AG20443 (cell line): ENCODE results near the gene CHTF18.

Source experiments
- DNase-seq: peaks from one replicate; pipeline ENCODE4 v3.0.0; 2012; ENCODE audit warnings: low spot score, mixed read lengths

Gene CHTF18

DNA sequence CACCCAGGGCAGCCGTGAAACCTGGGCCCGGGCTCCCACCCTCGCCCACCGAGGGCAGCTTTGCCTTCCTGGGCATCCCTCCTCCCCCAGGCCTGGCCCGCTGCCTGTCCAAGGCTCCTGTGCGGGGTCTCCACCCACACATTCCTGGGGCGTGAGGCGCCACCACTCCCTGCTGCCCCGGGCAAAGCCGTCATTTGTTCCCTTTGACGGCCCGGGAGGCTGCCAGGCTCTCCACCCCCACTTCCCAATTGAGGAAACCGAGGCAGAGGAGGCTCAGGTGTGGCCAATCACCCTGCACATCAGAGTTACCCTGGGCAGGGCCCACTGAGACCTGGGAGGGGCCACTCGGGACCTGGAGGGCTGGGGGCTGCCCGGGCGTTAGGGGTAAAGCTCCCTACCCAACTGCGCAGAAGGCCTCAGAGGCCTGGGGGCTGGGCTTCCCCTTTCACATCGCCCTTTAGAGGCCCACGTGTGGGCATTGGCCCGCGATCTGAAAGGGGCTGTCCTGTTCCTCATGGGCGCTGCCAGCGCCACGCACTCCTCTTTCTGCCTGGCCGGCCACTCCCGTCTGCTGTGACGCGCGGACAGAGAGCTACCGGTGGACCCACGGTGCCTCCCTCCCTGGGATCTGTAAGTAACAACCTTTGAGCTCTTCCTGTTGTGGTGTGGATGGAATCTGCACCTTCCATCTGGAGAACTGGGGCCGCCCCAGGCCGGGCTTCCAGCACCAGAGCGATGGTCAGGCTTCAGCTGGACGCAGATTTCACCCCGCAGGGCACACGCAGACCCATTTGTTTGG is 27.7 kb upstream of the CHTF18 start, which contains the start of gene MSLN:
MSLN (plus strand) TSS at position 190 of the 799 bp plus-strand sequence. CDS start 1,947 bp downstream, outside the sequence.
- peak; percentile 59 for DNase-seq

DNA sequence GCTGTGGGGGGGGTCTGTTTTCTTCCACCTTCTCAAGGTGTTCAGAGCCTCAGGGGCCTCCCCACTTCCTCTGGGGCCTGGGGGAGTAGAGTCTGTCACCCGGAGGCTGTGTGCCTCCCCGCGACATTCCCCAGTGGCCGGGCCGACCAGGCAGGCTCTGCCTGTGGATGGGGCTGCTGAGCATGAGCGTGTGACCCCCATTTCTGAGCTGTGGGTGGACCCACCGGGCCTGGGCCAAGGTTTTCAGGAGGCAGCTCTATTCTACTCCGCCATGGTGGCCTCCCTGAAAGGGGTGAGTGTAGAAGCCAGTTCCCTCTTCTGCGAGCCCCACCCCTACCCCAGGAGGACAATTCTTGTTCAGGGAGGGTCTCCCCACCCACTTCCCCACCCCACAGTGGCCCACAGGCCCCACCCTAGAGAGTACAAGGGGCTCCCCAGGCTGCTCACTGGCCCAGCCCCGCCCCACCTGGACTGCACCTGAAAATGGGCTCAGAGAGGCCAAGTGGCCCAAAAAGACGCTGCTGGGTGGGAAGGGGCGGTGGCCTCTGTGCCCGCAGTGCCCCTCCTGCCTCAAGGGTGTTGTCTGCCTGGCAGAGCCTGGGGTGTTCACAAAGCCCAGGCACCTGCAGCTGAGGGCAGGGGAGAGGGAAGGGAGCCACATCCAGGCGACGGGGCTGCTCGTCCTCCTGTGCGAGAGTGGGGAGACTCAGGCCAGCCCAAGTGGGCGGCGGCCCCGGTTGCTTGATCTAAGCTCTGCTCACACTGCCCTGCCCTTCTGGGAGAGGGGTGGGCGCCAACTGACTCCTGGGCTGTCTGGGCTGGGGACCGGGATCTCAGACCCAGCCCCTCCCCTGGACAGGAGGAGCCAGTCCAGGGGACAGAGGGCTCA is 26.6 kb upstream of the CHTF18 start:
- DNase-seq: no peak

DNA sequence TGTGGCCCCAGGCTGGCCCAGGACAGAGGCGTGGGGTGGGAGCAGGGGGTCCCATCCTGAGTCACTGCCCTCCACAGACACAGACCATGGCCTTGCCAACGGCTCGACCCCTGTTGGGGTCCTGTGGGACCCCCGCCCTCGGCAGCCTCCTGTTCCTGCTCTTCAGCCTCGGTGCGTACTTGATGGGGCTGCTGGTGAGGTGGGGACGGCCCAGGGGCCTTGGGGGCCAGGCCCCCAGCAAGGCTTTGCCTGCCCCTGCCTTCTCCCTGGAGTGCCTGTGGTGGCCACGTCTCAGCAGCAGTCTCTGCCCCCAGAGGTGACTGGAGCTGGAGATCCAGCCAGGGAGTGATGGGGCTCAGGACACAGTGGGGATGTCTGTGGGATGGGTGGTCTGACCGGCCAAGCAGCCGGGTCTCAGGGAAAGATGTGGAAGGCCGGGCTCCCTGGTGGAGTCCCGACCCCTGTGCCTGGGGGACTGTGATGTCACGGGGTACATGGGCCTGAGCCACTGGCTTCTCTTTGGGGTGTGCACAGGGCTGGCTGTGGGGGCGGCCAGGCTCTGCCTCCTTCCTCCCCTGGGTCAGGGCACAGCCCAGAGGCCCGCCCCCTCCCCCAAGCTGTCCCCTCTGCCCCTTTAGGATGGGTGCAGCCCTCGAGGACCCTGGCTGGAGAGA is 25.7 kb upstream of the CHTF18 start:
- no peak for DNase-seq

DNA sequence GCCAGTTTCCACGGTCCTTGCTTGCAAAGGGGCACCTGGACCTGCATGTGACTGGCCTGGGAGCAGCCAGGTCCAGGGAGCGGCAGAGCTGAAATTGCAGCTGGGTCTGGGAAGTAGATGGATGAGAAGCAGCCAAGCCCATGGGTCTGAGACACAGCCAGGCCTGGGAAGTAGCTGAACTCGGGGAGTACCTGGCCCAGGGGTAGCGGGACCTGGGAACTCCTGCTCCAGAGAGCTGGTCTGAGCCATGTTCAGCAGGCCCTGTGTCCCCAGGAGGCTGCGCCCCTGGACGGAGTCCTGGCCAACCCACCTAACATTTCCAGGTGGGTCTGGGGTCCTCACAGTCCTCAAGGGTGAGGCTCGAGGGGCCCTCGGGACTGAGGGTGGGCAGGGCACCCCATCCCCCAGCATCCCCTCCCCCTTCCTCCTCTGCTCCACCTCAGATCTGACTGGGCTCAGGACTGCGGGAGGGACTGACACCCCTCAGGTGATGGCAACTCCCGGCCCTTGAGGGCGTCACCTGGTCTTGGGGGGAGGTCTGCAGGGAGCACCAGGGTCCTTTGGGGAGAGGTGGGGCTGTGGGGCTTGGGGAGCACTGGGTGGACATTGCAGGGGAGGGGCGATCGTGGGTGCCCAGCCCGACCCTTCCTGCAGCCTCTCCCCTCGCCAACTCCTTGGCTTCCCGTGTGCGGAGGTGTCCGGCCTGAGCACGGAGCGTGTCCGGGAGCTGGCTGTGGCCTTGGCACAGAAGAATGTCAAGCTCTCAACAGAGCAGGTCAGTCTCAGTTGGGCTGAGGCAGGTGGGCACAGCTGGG is 24.8 kb upstream of the CHTF18 start:
- no peak for DNase-seq

DNA sequence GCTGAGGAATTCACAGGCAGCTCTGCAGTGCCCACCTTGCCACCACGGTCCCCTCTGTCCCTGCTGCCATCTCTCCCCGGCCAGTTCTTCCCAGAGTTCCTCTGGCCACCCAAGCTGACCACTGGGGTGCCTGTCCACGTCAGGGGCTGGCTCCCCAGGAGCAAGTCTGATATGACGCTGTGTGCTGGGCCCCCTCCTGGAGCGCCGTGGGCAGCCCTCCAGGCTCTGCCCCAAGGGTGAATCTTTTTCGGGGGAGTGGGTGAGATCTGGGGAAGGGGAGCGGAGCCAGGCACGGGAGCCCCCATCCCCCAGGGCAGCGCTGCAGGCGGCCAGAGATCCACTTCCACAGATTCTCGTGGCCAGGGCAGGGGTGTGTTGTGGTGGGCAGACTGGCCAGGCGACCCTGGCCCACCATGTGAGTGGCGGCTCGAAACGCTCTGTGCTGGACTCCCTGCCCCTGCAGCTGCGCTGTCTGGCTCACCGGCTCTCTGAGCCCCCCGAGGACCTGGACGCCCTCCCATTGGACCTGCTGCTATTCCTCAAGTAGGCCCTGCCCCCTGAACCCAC is 24.2 kb upstream of the CHTF18 start:
- no peak for DNase-seq

DNA sequence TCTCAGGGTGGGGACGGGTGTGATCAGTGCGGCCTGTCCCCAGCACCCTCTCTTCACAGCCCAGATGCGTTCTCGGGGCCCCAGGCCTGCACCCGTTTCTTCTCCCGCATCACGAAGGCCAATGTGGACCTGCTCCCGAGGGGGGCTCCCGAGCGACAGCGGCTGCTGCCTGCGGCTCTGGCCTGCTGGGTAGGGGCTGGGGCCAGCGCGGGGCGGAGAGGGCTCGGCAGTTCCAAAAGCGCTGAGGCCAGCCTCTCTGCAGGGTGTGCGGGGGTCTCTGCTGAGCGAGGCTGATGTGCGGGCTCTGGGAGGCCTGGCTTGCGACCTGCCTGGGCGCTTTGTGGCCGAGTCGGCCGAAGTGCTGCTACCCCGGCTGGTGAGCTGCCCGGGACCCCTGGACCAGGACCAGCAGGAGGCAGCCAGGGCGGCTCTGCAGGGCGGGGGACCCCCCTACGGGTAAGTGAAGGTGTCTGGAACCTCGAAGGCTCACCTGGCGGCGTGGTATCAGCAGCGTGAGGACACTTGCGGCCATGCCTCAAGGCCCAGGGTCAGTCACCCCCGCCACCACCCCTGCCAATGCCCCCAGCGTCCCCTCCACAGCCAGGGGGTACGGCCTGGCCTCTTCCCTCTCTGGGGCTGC is 23.5 kb upstream of the CHTF18 start:
- DNase-seq: no peak

DNA sequence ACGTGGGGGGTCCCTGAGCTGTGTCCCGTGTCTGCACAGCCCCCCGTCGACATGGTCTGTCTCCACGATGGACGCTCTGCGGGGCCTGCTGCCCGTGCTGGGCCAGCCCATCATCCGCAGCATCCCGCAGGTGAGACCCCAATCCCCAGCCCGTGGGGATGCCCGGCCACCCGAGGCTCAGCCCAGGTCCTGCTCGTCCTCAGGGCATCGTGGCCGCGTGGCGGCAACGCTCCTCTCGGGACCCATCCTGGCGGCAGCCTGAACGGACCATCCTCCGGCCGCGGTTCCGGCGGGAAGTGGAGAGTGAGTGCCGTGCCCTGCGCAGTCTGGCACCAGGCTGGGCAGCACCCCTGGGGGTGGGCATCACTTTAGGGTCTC is 22.9 kb upstream of the CHTF18 start:
- no peak for DNase-seq

DNA sequence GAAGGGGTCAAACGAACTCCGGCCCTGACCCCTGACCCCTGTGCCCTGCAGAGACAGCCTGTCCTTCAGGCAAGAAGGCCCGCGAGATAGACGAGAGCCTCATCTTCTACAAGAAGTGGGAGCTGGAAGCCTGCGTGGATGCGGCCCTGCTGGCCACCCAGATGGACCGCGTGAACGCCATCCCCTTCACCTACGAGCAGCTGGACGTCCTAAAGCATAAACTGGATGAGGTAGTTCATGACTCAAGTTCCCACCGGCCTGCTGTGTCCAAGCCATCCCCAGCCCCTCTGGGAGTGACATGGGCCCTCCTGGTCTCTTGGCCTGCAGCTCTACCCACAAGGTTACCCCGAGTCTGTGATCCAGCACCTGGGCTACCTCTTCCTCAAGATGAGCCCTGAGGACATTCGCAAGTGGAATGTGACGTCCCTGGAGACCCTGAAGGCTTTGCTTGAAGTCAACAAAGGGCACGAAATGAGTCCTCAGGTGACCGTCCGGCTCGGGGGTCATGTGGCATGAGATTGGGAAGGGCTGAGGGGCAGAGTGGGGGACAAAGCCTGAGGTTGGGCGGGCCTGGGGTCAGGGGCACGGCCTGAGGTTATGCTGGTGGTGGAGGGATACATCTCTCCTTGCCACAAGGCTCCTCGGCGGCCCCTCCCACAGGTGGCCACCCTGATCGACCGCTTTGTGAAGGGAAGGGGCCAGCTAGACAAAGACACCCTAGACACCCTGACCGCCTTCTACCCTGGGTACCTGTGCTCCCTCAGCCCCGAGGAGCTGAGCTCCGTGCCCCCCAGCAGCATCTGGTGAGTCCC is 22.2 kb upstream of the CHTF18 start:
- DNase-seq: no peak

DNA sequence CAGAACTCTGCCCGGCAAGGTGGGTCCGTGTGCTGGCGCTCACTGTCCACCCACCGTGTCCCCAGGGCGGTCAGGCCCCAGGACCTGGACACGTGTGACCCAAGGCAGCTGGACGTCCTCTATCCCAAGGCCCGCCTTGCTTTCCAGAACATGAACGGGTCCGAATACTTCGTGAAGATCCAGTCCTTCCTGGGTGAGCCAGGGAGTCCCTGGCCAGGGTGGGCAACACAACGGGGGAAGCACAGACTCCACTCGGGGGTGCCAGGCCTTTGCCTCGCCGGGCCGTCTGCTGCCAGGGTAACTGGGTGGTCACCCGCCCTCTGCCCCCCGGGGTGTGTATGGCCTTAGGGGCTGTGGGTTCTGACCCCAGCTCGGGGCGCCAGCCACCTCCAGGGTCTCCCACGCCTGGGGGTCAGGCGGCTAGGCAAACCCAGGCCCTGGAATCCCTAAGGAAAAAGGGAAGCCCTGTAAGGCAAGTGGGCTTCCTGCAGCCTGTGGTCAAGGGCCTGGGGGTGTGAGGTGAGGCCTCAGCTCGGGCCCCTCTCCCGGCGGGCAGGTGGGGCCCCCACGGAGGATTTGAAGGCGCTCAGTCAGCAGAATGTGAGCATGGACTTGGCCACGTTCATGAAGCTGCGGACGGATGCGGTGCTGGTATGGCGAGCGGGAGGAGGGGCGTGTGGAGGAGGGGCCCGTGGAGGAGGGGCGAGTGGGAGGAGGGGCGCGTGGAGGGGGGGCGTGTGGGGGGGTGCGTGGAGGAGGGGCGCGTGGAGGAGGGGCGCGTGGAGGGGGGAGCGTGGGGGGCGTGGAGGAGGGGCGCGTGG is 21.4 kb upstream of the CHTF18 start:
- no peak for DNase-seq

DNA sequence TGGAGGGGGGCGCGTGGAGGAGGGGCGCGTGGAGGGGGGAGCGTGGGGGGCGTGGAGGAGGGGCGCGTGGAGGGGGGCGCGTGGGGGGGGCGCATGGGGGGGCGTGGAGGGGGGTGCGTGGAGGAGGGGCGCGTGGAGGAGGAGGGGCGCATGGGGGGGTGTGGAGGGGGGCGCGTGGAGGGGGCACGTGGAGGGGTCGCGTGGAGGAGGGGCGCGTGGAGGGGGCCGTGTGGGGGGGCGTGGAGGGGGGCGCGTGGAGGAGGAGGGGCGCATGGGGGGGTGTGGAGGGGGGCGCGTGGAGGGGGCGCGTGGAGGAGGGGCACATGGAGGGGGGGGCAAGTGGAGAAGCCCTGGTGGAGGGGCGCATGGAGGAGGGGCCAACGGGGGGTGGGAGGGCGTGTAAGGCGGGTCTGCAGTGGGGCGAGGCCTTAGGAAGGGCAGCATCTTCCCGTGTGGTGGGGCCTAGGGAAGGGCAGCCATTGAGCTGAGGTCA is 20.6 kb upstream of the CHTF18 start:
- DNase-seq: no peak

DNA sequence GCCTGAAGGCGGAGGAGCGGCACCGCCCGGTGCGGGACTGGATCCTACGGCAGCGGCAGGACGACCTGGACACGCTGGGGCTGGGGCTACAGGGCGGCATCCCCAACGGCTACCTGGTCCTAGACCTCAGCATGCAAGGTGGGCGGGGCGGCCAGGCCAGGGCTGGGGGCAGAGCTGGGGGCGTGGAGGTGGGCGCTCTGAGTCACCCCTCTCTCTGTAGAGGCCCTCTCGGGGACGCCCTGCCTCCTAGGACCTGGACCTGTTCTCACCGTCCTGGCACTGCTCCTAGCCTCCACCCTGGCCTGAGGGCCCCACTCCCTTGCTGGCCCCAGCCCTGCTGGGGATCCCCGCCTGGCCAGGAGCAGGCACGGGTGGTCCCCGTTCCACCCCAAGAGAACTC is 20.0 kb upstream of the CHTF18 start:
- no peak for DNase-seq

DNA sequence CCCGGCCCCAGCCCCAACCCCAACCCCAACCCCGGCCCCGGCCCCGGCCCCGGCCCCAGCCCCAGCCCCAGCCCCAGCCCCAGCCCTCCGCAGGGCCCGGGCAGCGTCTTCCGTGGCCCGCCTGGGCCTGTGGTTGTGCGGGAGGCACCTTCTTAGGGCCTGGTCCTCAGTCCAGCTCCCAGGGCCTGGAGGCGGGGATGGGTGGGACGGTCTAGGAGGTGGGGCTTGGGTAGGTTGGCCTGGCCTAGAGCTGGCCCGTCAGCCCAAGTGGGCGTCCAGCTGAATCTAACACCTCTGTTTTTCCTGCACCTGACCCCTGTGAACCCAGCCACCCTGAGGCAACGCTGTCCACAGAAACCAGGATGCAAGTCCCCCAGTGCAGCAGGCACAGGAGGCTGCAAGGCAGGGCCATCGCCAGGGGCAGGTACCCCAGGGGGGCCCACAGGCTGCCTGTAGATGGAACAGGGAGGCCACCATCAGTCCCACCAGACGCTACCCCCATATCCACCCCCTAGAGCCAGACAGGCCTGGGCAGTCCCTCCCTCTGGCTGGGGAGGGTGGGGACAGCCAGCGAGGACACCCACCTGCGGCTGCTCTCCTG is 19.1 kb upstream of the CHTF18 start:
- DNase-seq: no peak

DNA sequence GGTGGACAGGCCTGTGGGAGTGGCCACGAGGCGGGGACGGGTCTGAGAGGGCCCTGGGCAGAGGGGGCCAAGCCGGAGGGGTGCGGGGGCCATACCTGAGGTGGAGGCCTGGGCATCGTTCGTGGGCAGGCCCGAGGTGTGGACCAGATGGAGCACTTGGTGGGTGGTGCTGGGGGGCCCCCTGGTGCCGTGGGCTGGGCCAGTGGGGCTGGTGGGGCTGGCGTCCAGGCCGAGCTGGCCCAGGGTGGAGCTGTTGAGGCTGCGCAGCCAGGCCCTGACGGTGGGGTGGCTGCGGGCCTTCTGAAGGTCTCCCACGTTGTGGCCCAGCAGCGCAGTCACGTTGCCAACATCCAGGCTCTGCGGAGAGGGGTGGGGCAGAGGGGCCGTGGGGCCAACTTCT is 18.5 kb upstream of the CHTF18 start:
- DNase-seq: no peak

DNA sequence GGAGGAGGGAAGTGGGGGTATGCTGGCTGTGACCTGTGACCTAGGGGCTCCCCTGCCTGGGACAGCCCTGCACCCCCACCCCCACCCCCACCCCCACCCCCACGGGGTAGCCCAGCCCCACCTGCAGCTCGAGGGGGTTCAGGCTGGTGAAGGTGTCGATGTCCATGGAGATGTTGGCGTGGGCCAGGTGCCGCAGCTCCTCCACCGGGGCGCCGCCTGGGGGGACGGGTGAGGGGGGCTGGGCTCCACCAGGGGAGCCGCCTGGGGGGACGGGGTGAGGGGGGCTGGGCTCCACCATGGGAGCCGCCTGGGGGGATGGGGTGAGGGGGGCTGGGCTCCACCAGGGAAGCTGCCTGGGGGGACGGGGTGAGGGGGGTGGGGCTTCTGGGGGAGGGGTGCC is 18.0 kb upstream of the CHTF18 start:
- no peak for DNase-seq

DNA sequence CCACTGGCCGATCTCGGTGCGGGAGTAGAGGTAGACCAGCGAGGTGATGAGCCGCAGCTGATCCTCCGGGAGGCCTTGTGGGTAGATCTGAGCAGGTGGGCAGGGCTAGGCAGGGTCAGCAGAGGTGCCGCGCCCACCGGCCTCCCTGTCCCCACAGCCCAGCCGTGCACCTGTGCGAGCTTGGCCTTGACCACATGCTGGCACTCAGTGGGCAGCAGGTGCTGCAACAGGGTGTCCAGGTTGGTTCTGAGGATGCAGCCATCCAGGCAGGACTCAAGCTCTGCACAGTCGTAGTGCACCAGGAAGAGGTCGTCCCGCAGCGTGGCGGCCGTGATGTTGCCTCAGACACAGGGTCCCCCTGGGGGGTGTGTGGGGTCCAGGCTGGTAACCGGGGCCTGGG is 15.5 kb upstream of the CHTF18 start:
- no peak for DNase-seq

DNA sequence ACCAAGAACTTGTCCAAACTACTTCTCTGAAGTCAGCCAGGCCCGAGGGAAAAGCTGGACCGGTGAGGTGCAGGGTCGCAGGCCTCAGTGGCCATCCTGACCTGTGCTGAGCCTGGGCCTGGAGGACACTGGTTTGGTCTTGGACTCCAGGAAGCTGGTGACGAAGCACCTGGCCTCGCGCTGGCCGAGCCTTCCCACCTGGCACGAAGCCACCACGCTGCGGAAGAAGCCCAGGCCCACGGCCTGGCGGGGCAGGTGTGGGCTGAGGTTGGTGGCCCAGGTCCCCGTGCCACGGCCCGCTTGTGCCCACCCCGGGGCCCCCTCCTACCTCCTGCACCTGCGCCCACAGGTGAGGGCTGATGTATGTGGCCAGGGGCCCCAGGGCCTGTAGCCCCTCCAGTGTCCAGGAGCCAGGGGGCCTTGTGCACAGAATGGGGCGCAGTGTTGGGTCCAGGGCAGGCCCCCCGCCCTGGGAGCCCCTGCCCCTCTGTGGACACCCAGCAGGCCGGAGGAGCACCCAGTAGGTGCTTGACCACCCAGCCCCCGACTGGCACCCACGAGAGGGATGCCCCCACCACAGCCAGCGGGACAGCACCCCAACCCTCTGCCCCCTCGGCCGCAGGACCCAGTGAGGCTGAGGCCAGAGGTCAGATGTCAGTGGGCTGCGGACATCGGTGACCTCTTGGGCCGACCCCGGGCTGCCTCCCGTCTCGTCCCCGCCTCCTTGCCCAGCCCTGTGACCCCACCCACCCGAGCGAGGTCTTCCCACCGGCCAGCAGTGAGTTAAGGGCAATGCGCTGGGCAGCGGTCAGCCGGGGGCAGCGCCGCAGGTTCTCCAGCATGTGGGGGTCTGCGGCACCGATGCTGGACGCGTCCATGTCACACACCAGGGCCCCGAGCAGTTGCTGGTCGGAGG is 14.1 kb upstream of the CHTF18 start:
- no peak for DNase-seq

DNA sequence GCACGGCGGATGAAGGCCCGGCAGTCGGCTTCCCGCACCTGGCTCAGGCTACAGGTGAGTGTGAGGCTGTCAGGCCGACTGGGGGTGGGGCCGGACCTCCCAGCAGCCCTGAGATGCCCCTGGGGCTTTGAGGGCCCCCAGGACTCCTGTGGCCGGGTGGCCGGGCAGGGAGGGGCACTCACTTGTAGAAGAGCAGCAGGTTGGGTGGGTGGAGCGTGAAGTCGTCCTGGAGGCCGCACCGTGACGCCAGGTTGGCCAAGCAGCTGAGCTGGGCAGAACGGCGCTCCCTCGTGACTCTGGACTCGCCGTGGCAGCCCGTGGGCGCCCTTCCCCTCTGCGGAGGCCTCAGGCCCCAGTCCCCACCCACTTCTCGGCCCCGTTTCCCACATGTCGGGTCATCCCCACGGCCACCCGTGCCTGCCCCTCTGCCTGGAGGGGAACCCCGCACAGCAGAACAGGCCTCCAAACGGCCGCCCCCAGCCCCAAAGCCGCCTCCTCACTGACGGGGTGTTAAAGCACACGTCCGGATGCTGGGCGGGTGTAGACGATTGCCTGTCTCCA is 13.1 kb upstream of the CHTF18 start:
- DNase-seq: no peak
